AG08395 (cell line): ENCODE data around the gene MRPL45.

ENCODE experiments used
- DNase-seq: peaks from one replicate; pipeline ENCODE4 v3.0.0; 2012; ENCODE audit warnings: mixed read lengths, low spot score

MRPL45 gene

DNA sequence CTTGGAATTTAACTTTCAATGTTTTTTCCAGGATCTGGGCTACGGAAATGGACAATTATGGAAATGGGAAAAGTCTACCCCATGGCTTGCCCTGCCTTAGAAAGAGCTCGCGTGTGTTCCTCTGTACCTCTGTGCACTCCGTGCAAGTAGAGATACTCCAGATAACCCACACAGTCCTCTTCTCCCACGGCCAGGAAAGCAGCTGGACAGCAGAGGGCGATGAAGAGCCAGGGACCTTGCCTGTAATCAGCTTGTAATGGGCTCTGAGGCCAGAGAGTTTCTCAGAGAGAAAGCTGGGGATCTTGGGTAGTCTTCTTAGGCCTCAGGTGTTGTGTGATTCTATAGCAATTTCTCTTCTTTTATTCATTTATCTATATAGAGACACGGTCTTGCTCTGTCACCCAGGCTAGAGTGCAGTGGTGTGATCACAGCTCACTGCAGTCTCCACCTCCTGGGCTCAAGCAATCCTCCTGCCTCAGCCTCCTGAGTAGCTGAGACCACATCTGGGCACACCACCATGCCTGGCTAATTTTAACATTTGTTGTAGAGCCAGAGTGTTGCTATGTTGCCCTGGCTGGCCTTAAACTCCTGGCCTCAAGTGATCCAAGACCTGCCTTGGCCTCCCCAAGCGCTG is 52.2 kb downstream of the MRPL45 start:
- DNase-seq: peak; percentile 76

DNA sequence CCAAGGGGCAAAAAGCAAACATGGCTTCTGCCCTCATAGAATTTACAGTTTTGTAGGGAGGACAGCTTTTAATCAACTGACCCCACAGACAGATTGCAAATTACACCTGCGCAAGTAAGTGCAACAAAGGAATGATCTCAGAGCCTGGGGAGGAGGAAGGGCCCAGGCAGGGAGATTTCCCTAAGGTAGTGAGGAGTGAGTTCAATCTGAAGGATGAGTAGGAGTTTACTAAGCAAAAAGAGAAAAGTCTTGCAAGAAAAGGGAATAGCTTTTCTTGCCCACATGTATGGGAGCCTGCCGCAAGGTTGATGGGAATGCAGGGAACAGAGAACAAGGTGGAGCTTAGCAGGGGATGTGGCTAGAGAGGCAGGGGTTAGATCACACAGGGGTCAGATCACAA is 53.1 kb downstream of the MRPL45 start:
- no peak for DNase-seq

DNA sequence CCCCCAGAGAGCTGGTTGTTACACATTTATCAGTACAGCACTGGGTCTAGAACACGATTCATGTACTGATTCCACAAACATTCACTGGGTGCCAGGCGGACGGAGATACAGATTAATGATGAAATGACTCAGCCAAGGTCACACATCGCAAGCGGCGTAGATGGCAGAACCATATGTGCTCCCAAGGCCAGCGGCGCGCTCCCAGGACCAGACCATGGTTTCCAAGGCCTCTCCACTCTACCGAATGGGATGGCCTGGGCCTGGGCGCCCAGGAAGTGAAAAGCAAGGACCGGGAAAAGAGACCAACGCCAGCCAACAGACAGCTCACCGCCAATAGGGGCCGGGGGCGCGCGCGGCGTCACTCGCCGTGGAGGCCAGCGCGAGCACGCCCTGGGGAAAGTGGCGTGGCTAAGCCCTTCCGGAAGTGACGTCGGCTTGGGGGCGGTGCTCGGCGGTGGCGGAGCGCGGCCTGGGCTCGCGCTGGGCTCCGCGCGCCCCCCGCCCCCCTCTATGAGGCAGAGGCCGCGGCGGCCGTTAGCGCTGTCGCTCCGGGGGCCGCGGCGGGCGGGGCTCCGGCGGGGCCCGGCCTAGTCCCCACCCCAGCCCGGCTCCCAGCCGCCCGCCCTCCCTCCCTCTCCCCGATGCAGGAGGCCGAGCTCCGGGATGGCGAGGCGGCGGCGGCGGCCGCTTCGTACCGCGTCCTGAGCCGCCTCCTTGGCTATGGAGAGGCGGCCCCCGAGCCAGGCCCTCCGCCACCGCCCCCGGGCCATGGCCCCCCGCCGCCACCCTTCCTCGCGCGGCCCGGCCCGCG is 54.6 kb downstream of the MRPL45 start, which contains the start of gene SOCS7:
Gene SOCS7 (plus strand): TSS at position 433 of the 811 bp plus-strand sequence. CDS start 209 bp downstream, at position 642.
- DNase-seq: peak; percentile 93

DNA sequence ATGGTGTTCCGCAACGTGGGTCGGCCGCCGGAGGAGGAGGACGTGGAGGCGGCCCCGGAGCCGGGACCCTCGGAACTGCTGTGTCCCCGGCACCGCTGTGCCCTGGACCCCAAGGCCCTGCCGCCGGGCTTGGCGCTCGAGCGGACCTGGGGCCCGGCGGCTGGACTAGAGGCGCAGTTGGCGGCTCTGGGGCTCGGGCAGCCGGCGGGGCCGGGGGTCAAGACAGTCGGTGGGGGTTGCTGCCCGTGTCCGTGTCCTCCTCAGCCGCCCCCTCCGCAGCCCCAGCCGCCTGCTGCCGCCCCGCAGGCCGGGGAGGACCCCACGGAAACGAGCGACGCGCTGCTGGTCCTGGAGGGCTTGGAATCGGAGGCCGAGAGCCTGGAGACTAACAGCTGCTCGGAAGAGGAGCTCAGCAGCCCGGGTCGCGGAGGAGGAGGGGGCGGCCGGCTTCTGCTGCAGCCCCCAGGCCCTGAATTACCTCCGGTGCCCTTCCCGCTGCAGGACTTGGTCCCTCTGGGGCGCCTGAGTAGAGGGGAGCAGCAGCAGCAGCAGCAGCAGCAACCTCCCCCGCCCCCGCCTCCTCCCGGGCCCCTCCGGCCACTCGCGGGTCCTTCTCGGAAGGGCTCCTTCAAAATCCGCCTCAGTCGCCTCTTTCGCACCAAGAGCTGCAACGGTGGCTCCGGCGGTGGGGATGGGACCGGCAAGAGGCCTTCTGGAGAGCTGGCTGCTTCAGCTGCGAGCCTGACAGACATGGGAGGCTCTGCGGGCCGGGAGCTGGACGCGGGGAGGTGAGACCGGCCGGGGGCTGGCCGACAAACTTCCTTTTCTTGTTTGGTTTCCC is 55.5 kb downstream of the MRPL45 start:
- no peak for DNase-seq

DNA sequence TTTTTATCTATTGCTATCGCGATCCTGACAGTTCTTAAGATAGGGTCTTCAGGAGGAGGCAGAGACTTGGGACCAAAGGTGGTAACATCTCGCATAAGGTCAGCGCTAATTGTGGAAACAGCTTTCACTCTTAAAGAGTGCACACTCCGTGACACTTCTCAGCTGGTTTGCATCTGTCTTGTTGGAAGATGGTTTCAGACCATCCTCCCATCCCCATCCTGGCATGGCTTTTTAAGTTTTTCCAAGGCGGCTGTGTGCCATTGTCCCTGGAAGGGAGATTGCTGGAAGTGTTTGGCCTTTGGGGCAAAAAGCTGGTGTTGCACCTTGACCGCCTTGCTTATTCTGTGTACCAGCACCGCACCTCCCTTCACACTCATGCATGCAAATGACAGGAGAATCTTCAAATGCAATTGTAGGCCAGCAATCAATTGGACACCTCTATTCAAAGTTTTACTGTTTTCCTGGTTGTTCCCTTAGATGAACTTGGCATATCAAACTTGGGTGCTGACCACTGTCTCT is 56.2 kb downstream of the MRPL45 start:
- no peak for DNase-seq

DNA sequence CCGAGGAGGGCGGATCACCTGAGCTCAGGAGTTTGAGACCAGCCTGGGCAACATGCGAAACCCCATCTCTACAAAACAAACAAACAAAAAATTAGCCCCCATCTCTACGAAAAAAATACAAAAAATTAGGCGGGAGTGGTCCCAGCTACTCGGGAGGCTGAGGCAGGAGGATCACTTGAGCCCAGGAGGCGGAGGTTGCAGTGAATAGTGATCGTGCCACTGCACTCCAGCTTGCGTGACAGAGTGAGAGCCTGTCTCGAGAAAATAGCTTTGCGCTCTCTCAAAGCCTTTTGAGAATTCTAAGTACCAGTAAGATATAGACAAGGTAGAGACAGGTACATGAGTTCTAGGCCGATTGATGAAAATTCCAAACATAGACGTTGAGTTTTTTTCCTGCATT is 56.7 kb downstream of the MRPL45 start:
- DNase-seq: no peak

DNA sequence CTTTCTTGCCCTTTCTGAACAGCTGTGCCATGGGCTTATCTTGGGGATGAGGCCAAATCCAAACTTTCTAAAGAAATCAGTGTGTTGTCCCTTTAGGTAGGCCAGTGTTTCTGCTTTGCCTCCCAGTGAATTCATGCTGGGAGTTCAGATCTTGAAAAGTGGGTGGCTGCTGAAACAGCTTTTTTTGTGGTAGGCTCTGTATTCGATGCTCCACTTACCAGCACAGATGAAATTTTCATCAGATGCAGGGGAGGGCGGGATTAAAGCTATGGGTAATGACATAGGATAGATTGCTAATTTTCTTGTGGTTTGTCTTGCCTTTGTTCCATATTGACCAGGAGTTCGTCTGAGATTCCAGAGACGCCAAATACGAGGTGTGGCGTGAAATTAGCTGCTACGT is 57.5 kb downstream of the MRPL45 start:
- no peak for DNase-seq

DNA sequence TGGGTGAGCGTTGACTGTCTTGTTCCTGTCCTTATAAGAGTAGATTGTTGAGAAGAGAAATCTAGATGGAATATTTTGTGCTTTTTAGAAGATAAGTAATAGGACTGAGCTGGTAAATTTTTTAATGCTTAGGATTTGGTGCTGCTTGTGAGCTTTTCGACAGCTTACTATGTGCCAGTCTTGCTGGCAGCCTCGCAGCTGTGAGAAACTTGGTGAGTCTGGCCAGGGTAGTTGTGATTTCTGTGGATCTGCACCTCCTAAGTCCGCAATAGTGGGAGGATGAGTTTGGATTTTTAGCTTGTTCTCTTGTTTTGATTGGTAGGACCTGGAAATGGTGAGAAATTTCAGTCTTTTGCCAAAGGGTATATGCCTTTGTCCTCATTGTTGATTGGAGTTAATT is 58.3 kb downstream of the MRPL45 start:
- no peak for DNase-seq

DNA sequence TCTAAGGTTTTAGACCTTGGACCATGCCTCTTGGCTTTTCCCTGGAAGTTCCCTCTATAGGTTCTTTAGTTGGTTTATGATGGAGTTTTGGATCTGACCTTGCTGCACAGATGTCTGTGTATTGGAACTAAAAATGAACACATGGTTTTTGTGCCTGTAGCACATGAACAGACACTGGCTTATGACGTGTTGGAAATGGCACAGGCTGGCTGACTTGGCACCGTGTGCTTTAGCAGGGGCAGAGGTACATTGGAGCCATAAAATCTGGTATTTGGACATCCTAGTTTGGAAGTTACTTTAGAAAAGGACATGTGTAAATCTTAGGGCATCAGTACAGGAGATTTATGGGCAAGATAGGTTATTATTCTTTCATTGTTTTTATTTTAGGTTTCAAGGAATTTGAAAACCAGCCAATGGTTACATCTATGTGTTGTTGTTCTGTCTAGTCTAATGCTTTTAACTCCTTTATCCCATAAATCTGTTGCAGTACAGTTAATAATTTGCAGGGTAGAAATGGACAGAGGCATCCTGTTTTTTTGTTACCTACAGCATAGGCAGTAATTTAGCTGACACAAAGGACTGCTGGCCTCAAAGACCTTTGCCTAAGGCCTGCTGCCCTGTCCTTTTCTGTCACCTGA is 60.6 kb downstream of the MRPL45 start:
- no peak for DNase-seq

DNA sequence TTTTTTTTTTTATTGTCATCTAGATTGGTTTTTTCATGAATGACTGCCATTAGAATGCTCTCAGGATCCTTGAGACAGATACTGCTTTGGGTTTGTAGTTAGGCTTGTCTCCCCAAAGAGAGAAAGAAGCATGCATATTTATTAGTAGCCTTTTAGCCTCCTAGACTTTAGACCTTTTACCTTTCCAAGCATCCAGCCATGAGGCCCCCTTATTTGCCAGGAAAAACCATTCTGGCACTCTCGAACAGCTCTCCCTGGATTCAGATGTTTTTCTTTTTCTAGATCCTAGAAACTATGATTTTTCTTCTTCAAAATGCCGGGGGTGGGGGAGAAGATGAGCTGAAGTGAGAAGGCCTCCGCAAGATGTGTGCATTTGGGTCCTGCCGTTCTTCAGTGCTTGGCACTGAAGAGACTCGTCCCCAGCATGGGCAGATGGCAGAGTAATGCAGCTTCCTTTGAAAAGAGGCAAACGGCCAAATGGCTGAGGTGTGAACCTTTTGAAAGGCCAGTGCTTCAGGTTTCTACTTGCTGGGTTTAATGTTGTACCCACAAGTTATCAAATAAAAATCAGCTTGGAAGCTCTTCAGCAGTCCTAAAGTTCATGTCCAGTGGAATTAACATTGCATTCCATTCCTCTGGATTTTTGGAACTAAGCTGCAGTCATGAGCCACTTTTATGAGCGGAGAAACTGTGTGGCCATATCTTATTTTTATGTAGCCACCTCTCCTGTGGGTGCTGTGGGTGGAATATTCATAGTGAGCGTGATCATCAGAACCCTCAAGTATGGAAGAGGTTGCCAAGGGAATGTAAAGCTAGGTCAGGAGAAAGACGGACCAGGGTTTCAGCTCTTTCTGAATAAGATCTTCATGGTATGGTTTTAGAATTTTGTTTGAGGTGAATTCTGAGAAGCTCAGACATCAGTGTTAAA is 61.9 kb downstream of the MRPL45 start:
- peak; percentile 15 for DNase-seq

DNA sequence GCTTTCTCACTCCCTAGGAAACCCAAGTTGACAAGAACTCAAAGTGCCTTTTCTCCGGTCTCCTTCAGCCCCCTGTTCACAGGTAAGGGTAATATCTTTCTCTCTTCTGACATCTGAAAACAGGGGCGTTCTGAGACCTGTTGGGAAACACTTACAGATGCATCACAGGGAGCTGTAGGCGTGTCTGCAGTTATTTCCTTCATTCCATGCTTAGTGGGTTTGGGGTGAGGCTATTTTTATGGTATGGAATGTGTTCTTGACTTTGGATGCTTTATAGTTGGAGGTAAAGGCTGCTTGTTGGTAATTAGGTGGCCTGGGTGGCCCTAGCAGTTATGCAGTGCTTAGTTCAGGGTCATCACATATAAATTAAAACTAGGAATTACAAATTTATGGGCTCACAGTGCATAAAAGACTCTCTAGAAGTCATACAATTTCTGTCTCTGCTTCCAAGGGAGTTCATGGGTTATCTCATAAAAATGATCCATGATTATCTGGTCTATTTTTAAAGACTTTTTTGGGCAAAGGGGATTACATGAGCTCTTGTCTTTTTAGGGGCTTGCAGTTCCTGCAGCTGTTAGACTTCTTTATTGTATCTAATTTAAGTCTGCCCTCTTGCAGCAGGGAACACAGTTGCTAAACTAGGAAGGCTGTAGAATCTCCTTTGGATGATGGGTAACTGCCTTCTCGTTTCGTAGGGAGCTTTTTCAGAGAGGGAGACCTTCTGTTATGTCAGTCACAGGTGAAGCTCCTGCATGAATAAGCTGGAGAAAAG is 64.9 kb downstream of the MRPL45 start:
- DNase-seq: no peak

DNA sequence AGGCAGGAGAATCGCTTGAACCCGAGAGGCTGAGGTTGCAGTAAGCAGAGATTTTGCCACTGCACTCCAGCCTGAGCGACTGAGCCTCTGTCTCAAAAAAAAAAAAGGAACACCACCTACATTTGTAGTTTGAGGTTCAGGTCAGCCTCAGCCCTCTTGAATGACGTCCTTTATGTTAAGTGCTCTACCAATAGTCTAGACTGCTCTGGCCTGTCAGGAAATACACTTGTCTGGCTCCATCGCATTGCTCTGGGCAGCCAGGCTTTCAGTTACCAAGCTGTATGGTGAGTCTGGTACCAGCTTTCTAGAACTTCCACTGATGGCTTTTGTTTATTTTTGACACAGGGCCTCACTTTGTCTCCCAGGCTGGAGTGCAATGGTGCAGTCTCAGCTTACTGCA is 66.0 kb downstream of the MRPL45 start:
- no peak for DNase-seq

DNA sequence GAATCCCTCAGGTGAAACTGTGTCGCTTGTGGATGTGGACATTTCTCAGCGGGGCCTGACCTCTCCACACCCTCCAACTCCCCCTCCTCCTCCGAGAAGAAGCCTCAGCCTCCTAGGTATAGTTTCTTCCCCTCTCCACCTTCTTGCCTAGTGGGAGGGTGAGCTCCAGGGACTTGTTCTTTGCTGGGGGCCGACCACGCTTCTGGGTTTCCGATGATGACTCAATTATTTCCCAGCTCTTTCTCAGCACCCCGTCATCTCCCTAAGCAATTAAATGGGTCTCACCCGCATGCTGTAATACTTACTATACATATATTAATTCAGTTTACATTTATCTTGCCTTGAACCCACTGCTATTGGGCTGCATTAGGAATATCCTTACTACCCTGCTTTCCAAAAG is 67.8 kb downstream of the MRPL45 start:
- no peak for DNase-seq

DNA sequence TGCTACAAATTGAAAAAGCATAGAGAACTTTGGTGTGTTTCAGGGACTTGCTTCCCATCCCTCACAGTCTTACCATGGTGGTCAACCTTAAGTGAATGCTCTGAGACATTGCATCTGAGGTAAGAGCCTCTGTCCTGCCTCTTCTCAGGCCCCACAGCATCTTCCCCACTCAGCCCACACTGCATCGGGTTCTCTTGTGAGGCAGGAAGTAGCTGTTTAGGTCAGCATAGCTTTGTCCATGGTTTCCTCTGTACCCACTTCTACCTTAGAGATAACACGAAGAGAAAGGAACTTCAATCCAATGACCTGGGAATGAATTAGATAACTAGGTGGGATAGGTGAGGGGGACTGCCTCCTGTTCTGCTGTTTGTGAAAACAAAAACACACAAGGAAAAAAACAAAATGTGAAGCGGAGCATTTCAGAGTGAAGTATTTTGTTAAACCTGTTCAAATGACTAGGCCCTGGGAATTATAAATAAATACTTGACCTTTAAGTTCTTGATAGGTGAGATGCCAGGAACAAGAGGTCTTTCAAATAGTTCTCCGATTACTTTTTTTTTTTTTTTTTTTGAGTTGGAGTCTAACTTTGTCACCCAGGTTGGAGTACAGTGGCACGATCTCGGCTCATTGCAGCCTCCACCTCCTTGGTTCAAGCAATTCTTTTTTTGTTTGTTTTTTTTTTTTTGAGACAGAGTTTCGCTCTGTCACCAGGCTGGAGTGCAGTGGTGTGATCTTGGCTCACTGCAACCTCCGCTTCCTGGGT is 72.3 kb downstream of the MRPL45 start:
- no peak for DNase-seq
